IPS-NIHi7 (cell line): ENCODE data around the gene STEAP1B.
"Not testable (repeated sequence)": the region's sequence is repeated elsewhere in the genome, so short reads cannot be mapped to it uniquely, and the experiment has no call there.

Experiments
- DNase-seq: peaks from one replicate; pipeline ENCODE4 v3.0.0; 2012; ENCODE audit warnings: mixed read lengths; ENCODE audit errors: extremely low spot score

The STEAP1B gene

GRCh38 chr7:22499888-22500689, at the start of gene STEAP1B:
STEAP1B (minus strand) TSS chr7:22500188; CDS start chr7:22494855, 5,333 bp downstream.
- peak; percentile 75 for DNase-seq

- DNase-seq: no peak
Observed at GRCh38 chr7:22549051-22549450, 49.1 kb upstream of the STEAP1B start.

- no peak for DNase-seq
Observed at GRCh38 chr7:22548313-22548712, 48.3 kb upstream of the STEAP1B start.

GRCh38 chr7:22546769-22547168, 46.8 kb upstream of the STEAP1B start:
- DNase-seq: no peak

- DNase-seq: no peak
Observed at GRCh38 chr7:22545529-22545928, 45.5 kb upstream of the STEAP1B start.

GRCh38 chr7:22544245-22544644, 44.3 kb upstream of the STEAP1B start:
- no peak for DNase-seq

- DNase-seq: no peak
Observed at GRCh38 chr7:22543169-22543568, 43.2 kb upstream of the STEAP1B start.

- DNase-seq: no peak
Observed at GRCh38 chr7:22542669-22543068, 42.7 kb upstream of the STEAP1B start.

GRCh38 chr7:22542254-22542653, 42.3 kb upstream of the STEAP1B start:
- DNase-seq: no peak

- no peak for DNase-seq
Observed at GRCh38 chr7:22541789-22542188, 41.8 kb upstream of the STEAP1B start.

- DNase-seq: not testable (repeated sequence)
Observed at GRCh38 chr7:22528537-22528936, 28.5 kb upstream of the STEAP1B start.

GRCh38 chr7:22524353-22524947, 24.5 kb upstream of the STEAP1B start:
- not testable (repeated sequence) for DNase-seq

- not testable (repeated sequence) for DNase-seq
Observed at GRCh38 chr7:22523478-22524352, 23.7 kb upstream of the STEAP1B start.

GRCh38 chr7:22519560-22519959, 19.6 kb upstream of the STEAP1B start:
- DNase-seq: not testable (repeated sequence)

- DNase-seq: not testable (repeated sequence)
Observed at GRCh38 chr7:22516950-22517349, 17.0 kb upstream of the STEAP1B start.

GRCh38 chr7:22514963-22515362, 15.0 kb upstream of the STEAP1B start:
- not testable (repeated sequence) for DNase-seq

GRCh38 chr7:22507320-22507719, 7.3 kb upstream of the STEAP1B start:
- DNase-seq: not testable (repeated sequence)

GRCh38 chr7:22506316-22507020, 6.5 kb upstream of the STEAP1B start:
- DNase-seq: not testable (repeated sequence)

GRCh38 chr7:22504519-22504918, 4.5 kb upstream of the STEAP1B start:
- DNase-seq: not testable (repeated sequence)

- not testable (repeated sequence) for DNase-seq
Observed at GRCh38 chr7:22502104-22502503, 2.1 kb upstream of the STEAP1B start.

- DNase-seq: not testable (repeated sequence)
Observed at GRCh38 chr7:22501336-22501735, 1.3 kb upstream of the STEAP1B start.
